GM21723 (cell line): ENCODE data around the gene DMRT1.

Source experiments
- ATAC-seq: cut with Tn5 transposase; IDR thresholded peaks from one replicate; pipeline ENCODE4 v1.9.1; 2021; ENCODE audit warnings: mild to moderate bottlenecking, moderate library complexity; ENCODE audit not compliant: unreplicated experiment

DMRT1 gene

DNA sequence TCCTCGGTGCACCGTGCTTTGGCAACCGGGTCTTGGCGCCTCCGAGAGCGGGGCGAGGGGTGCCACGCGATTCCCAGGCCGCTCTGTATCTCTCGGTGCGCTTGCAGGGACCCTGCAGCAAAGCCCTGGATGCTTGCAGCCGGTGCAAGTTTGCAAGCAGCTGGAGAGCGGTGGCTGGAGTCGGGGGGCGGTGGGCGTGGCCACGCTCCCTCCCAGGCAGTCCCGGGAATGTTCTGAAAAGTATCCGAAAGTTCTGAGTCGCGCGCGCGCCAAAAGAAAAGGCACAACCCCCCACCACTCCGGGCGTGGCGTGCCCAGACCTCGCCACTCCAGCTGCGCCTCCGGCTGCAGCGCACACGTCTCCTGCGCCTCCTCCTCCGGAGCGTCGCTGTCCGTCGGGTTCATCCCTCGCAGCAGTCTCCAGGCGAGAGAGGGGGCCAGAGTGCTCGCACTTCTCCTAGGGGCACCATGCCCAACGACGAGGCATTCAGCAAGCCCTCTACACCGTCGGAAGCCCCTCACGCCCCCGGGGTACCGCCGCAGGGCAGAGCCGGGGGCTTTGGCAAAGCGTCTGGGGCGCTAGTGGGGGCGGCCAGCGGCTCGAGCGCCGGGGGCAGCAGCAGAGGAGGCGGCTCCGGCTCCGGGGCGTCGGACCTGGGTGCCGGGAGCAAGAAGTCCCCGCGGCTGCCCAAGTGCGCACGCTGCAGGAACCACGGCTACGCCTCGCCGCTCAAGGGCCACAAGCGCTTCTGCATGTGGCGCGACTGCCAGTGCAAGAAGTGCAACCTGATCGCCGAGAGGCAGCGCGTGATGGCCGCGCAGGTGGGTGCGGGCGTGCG is at the start of gene DMRT1:
DMRT1 (plus strand) TSS at position 327 of the 839 bp plus-strand sequence; CDS start at position 469, 142 bp downstream.
- ATAC-seq = no peak

DNA sequence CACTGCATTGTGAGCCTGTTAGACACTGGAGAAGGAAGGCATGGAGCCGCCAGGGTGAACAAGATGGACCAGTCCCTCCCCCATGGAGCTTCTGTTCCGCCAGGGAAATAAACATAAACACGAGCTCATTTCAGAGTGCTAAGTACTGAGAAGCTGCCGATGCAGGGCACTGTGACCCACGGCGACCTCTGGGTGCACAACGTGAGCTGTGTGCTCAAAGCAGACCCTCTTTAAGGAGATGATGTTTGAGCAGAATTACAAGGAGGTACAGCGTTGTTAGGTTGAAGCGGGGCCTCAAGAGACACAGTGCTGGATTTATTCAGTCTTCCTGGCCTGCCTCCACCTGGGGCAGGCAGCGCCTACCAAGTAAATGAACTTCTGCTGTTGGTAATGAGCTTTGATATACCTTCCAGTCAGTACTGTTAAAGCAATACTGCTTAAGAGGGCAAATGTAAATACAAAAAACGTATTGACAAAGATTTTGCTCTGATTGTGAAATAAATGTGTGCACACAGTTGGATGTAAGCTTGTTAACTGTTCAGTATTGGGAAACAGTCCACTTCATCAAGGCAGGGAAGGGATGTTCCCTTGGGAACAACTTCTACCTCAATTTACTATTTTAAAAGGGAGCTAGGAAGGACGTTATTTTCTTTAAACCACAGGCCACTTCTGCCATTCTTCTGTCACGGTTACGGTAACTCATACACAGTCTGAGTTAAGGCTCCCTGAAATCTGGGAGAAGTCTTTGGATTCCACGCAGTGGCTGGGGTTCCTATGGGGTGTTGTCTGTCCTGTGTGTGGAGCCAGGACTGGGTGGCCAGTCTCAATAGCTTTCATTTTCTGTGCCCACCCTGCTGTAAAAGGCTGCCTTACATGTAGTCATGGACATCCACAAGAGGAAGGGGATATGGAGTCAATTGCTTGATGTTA is 48.9 kb upstream of the DMRT1 start:
- no peak for ATAC-seq

DNA sequence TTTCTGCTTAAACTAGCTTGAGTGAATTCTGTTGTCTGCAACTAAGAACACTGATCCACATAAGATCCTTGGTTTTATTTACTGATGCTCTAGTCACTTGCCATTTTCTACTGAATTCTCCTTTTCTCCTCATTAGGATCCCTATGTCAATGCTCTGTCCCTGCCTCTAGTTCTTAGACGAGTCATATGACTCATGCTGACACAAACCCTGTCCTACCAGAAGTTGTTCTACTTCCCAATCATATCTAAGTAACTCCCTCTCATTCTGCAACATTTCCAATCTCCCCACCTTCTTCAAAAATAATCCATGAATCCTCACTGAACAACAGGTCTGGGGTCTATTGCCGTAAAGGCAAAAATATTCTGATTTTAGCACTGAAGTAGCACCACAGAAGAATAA is 47.1 kb upstream of the DMRT1 start:
- no peak for ATAC-seq

DNA sequence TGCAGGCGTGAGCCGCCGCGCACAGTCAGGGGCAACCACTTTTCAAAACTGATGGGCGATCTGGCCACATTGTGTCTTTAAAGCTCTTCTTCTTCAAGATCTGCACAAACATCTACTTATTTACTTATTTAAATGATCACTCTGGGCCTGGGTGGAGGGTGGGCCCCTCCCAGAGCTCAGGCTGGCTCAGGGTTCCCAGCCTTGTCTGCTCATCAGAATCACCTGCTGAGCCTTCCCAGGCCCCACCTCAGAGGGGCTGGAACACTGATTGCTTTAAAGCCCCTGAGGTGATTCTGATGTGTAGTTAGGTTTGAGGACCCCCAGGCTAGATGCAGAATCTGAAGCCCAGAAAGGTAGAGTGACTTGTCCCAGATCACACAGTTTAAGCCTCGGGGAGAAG is 45.6 kb upstream of the DMRT1 start:
- ATAC-seq = no peak

DNA sequence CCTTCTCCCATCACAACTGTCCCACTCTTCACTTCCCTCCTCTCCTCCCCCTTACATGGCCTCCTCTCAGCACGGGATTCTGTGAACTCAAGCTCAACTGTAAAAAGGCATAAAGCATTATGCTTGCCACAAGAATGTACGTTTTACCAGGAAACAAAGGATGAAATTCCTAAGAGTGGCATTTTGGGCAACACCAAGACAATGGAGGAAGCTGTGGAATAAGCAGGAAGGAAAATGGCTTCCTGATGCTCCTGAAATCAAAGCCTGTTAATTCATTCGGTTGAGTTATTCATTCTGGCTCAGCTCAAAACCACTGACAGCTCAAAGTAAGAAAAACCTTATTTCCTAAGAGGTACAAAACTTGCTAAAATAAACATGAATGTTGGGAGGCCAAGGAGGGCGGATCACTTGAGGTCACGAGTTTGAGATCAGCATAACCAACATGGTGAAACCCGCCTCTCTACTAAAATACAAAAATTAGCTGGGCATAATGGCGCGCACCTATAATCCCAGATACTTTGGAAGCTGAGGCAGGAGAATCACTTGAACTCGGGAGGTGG is 40.8 kb upstream of the DMRT1 start:
- no peak for ATAC-seq

DNA sequence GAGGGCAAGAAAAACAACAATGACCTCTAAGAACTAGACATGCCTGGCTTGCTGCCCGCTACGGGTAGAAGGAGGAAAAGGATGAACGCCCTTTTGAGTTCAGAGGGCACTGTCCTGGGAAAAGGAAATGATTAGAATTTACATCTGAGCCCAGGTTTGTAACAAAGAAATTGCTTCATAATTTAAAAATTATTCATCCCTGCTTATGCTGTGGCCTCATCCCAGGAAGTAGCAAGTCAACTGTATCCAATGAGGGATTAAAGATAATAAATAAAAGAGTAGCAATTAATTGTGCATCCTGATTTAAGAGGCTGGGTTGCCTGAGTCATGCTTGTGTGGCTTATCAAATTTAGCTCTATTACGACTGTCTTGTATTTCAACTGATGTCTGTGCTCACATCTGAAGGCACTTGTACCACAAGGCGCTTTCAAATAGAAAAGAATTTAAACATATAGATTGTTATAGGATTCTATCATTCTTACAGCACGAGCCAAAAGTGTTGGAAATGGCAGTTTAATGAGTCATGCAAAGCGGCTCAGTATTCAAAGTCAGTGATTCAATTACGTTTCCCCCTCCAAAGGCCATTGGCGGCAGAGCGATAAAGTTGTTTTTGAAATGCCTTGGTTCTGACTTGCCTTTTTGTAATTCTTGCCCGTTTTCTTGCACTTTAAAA is 40.0 kb upstream of the DMRT1 start:
- ATAC-seq = no peak

DNA sequence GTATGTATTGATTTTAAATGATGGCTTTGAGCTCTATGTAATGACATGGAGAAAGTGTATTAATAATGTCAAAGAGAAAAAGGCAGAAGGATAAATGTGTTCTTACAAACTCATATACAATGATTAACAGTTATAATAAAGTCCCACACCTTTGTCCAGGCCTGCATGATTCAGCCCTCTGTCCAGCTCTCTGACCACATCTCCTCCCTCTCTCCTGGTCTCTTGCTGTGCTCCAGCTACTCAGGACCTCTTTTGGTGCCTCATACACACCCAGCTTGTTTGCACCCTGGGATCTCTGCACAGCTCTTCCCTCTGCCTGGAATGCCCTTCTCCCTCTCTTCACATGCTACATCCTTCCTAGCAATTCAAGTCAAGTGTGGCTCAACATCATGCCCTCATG is 37.5 kb upstream of the DMRT1 start:
- ATAC-seq = no peak

DNA sequence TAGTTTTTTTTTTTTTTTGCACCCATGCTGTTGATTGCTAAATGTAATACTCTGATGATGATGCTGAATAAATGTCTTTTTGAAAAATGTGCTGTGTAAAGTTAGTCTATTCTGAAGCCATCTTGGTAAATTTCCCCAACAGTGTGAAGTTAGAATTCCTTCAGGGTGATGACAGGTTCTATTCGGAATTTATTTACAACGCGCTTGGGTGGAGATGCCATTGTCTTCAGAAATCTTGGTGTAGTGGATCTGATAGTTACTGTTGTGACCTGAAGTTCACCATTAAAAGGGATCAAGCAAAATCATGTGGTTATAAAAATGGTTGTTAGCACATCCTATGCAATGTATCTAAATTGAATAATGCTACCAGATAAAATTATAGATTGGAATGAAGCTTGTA is 36.3 kb upstream of the DMRT1 start:
- no peak for ATAC-seq

DNA sequence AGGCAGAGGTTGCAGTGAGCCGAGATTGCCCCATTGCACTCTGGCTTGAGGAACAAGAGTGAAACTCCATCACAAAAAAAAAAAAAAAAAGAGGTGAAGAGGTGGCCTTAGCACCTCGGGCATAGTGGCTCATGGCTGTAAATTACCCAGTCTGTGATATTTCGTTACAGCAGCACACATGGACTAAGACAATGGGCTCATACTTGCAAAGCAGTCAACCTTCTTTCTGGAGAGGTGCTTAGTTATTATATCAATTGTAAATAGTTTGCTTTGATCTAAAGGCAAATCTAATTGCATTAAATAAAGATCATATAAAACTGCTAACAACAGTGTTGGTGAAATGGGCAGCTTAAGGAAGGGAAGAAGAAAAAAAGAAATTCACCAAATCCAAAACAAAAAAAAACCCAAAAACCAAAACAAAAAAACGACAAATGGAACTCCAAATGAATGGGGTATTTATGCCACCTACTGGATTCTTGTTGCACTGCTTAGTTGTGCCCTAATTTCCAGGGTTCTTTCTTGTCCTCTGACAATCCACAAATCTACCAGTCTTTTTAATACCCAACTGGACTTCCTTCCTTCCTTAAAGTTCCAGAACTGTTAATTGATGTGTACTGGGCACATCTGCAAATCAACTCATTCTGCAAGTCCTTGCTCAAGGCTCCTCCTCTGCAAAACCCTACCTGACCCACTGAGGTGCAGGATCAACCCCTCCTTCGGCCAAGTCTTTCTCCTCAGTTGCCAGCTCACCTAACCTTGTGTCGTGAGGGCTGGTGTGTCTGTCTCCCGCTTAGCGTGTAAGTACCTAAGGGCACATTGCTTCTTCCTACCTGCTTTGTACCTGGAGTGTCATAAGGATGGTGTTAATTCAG is 35.0 kb upstream of the DMRT1 start:
- no peak for ATAC-seq

DNA sequence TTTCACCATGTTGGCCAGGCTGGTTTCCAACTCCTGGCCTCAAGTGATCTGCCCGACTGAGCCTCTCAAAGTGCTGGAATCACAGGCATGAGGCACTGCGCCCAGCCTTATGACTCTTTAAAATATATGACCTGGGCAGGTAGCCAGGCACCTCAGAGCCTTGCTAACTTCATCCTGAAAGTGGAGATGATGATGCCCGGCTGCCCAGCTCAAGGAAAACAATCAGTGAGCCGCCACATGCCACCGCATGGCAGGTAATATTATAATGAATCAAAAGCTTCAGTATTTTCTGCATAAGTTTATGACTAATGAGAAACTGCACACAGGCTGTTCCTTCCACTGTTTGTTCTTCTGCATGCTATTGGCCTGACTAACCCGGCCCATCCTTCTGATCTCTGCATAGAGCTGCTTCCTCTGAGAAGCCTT is 30.4 kb upstream of the DMRT1 start:
- ATAC-seq = no peak

DNA sequence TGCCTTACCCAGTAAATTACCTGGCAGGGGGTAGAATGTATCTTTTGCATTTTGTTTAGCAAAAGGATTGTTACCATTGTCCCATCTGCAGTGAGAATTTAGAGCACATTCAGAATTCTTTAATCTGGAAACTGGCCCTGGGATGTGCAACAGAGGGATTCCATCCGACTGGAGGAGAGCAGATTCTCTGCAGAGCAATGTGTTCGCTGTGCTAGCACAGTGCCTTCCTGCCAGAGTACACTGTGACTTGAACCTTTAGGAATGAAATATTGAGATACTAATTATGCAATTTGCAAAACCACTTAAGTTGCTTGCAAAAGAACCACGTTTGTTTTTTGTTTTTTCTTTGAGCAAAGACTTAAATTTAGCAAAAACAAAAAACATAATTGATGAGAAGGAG is 22.5 kb upstream of the DMRT1 start:
- no peak for ATAC-seq

DNA sequence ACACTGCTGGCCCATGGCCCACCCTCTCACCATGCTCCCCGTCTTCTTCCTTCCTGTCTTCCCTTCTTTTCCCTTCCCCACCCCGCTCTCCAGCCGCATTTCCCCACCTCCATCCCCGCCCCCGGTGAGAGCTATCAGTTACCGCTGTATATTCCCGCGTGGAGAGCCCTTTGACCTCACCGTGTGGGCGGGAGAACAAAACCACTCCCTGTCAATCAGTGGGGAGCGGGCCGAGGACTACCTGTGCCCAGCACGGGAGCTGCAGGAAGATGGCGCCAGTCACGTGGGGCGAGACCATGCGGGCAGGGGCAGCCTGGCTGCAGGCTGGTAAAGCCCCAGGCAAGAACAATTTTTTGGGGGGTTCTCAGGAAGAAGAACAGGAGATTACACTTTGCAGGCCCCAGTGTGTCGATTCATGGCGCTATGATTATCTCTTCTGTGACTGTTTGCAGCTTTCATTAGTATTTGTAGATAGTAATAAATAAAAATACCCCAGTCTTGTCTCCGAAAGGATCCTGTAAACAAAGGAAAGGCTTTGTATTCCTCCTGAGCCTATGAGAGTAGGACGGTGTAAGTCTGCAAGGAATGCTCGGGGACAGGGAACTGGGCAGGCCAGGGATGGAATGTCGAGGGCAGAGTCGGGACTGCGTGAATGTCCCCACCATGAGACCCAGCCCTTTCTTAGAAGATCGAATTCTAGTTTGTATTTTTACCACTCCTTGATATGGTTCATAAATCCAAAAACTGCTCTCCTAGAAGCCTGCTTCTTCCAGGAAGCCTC is 14.8 kb upstream of the DMRT1 start:
- ATAC-seq = no peak

DNA sequence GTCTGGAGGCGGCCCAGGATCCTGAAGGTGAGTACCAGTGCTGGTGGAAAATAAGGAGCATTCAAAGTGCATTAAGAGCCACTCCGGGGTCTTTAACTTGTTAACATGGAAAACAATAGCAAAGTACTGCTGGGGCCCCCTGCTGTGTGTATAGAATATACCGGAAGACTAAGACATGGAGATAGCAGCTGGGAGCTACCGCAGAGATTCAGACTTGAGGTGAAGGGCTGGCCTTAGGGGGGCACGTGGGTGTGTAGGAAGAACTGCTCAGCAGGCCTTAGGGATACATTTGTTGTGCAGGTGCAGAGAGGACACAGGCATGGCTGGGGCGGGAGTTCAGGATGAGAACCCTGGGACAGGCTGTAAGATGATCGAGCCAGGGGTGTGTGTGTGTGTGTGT is 1.2 kb upstream of the DMRT1 start:
- ATAC-seq = no peak

DNA sequence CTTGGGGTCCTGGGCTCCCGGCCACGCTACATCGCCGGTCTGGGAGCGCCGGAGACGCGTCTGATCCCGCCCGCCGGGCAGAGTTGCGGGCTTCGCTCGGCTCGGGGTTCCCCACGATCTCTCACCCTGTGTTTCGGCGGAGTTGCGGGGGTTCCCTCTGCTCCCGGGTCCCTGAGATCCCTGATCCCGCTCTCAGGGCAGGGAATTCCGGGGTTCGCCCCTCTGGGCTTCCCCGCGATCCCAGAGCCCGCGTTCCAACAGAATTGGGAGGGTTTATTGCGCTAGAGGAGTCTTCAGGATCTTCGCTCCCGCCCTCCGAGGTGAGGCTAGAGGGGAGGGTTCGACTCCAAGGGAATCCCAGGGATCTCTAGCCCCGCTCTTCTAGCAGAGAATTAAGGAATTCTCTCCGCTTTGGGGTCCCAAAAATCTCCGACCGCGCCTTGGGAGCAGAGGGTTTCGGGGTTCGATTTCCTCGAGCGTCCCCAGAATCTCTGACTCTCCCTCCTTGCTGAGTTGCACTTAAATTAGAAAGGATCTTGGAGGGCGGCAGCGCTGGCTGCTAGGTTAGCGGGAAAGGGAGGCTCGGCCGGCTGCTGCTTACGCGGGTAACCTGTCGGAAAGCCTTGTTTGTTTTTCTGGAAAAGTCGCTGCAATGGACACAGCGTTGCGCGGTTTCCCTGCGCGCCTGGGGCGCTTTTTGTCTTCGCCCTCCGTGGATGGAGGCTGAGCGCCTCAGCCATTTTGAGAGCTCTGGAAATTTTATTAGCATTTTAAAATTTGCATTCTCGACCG is 1.3 kb downstream of the DMRT1 start:
- no peak for ATAC-seq

DNA sequence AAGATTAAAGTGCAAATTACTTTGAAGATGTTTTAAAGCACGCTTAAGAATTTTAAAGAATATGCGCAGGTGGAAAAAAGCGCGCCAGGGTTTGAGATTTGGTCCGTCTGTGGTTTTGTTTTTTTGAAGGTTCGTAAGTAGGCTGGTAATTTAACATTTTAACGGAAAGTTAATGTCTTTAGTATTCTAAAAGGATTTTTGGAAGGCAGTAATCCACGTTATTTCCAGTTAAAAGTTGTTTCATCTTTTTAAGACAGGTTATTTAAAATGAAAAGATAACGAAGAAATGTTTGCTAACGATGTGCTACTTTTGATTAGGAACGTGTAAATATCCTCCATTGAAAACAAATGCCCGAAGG is 1.9 kb downstream of the DMRT1 start:
- ATAC-seq = no peak

DNA sequence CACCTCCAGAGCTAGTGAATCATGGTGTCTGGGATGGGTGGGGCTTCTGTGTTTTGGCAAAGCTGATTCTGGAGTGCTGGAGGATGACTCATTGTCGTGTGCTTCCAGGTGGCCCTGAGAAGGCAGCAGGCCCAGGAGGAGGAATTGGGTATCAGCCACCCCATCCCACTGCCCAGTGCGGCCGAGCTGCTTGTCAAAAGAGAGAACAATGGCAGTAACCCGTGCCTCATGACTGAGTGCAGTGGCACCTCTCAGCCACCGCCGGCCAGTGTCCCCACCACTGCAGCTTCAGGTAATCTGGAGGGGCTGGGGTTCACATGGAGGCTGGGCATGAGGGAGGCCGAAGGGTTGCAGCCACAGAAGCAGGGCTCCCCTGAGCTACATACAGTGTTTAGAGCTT is 5.4 kb downstream of the DMRT1 start:
- no peak for ATAC-seq

DNA sequence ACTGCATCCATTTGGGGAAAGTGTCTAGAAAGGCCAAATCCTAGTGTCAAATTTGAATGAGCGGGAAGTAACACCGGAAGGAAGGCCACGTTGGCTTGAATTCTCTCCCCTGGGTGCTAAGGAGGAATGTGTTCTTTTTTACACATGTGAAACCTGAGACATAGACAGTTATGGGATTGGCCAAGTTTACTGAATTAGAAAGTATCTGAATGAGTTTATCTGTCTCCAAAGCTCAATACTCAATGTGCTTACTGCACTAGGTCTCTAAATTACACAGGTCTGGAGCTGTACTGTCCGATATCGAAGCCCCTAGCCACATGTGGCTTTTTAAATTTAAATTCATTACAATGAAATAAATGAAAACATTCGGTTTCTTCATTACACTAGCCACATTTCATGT is 6.0 kb downstream of the DMRT1 start:
- peak; percentile 66 for ATAC-seq

DNA sequence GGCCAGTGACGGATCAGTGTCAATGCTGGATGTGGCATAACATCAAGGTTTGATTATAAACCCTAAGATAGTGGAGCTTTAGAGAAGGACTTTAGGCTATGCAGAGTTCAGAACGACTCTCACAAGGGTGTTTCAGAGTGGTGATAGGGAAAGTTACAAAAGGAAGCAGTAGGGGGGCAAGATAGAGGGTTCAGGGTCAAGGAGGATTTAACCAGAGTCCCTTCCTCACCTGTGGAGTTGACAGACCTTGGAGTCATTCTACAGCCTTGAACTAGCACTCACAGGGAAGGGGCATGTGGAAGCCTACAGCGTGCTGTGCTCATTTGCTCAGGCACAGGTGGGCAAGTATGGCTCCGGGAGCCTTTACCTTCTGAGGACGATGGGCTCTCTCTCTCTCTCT is 7.9 kb downstream of the DMRT1 start:
- ATAC-seq = no peak

DNA sequence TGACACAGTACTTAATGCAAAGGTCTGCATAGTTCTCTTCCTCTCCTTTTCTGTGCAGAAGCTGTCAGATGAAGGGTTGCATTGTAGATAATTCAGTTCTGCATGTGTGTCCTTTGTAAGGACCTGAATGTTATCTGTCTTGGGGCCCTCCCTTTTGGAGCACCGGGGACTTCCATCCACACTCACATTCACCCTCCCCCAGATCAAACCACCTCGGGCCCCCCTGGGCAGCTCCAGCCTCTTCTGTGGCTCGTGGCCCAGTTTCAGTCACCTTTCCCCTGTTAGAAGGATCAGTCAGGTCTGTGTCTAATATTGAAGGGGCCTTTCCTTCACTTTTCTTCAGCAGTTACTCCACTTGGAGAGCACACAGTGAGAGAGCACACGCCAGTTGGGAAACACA is 11.0 kb downstream of the DMRT1 start:
- ATAC-seq = no peak
